OCI-LY1 (cell line): ENCODE results near the gene CADM1.

Experiments
- H2AFZ ChIP-seq: fragments of 200-600 bp; sonication (generic), shearing (Covaris generic); 2 replicates; pipeline ENCODE4 v1.6.0; 2014; ENCODE audit warnings: antibody characterized with exemption, mild to moderate bottlenecking, low read length
- H3F3A ChIP-seq: fragments of 200-600 bp; sonication (generic), shearing (Covaris generic); 2 replicates; pipeline ENCODE4 v1.6.0; 2014; ENCODE audit warnings: mild to moderate bottlenecking, antibody characterized with exemption, low read length, moderate library complexity; ENCODE audit not compliant: insufficient read depth
- H3K27ac ChIP-seq: fragments of 200-600 bp; sonication (generic); 2 replicates; pipeline ENCODE4 v1.5.1; 2014; ENCODE audit warnings: low read length, mixed run types, mild to moderate bottlenecking, low read depth; ENCODE audit not compliant: poor library complexity, severe bottlenecking
- H3K27me3 ChIP-seq: fragments of 200-600 bp; sonication (generic); 2 replicates; pipeline ENCODE4 v1.6.0; 2014; ENCODE audit warnings: antibody characterized with exemption, mild to moderate bottlenecking, low read length, moderate library complexity; ENCODE audit not compliant: insufficient read depth
- H3K36me3 ChIP-seq: fragments of 200-600 bp; sonication (generic); 2 replicates; pipeline ENCODE4 v1.6.1; 2014; ENCODE audit warnings: mild to moderate bottlenecking, antibody characterized with exemption, low read length, moderate library complexity, mixed read lengths; ENCODE audit not compliant: insufficient read depth
- H3K4me1 ChIP-seq: fragments of 200-600 bp; sonication (generic); 2 replicates; pipeline ENCODE4 v1.5.1; 2014; ENCODE audit warnings: mild to moderate bottlenecking, low read length, moderate library complexity; ENCODE audit not compliant: insufficient read depth, severe bottlenecking
- H3K4me2 ChIP-seq: fragments of 200-600 bp; sonication (generic), shearing (Covaris generic); 2 replicates; pipeline ENCODE4 v1.6.1; 2014; ENCODE audit warnings: low read length
- H3K4me3 ChIP-seq: fragments of 200-600 bp; sonication (generic); 2 replicates; pipeline ENCODE4 v1.5.1; 2014; ENCODE audit warnings: low read length, low read depth, mild to moderate bottlenecking, mixed read lengths; ENCODE audit not compliant: poor library complexity, severe bottlenecking
- H3K79me2 ChIP-seq: fragments of 200-600 bp; shearing (Covaris generic); 2 replicates; pipeline ENCODE4 v1.6.1; 2016; ENCODE audit warnings: mixed run types, low read length, mixed read lengths; ENCODE audit not compliant: insufficient read depth
- H3K9ac ChIP-seq: fragments of 200-600 bp; sonication (generic), shearing (Covaris generic); 2 replicates; pipeline ENCODE4 v1.6.1; 2014; ENCODE audit warnings: mild to moderate bottlenecking, low read length, mixed read lengths
- H3K9me2 ChIP-seq: fragments of 200-600 bp; sonication (generic), shearing (Covaris generic); 2 replicates; pipeline ENCODE4 v1.6.1; 2014; ENCODE audit warnings: low read depth, mild to moderate bottlenecking, low read length, mixed read lengths
- H3K9me3 ChIP-seq: fragments of 200-600 bp; shearing (Covaris generic); 2 replicates; pipeline ENCODE4 v1.6.1; 2014; ENCODE audit warnings: low read length, mixed read lengths
- H4K20me1 ChIP-seq: fragments of 200-600 bp; sonication (generic), shearing (Covaris generic); 2 replicates; pipeline ENCODE4 v1.6.0; 2016; ENCODE audit warnings: mild to moderate bottlenecking, low read length; ENCODE audit not compliant: insufficient read depth
- EZH2 ChIP-seq: fragments of 200-600 bp; sonication (generic), shearing (Covaris generic); IDR thresholded peaks from 2 replicates; pipeline ENCODE4 v1.8.0; 2017; ENCODE audit warnings: borderline replicate concordance, mixed run types, mild to moderate bottlenecking, antibody characterized with exemption, low read length, moderate library complexity, mixed read lengths
- TF ChIP-seq, protein P1 (sequence below): fragments of 200-600 bp; sonication (generic), shearing (Covaris generic); IDR thresholded peaks from 2 replicates; pipeline ENCODE4 v1.5.1; 2017; ENCODE audit warnings: mild to moderate bottlenecking, antibody characterized with exemption, low read length, moderate library complexity, mixed read lengths

Gene CADM1

DNA sequence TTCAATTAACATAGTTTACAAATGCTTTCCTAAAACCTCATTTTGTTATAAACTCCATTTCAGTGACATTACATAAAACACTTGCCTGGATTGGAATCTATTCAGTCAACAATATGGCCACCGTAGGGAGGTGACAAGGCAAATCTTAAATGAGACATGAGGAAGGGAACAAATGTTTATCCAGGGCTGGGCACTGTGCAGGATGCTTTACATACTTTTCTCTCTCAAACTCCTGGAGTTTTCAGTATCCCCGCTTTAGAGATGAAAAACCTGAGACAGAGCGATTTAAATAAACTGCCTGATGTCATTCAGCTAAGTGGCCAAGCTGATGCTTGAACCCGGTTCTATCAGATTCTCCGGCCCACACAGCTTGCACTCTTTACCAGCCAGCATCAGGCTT, 259.9 kb downstream of the CADM1 start:
- no peaks in the 10 kb centered on the region for H3K27me3 ChIP-seq
- H3K4me1 ChIP-seq: peaks cover 16% of the 10 kb centered on the region
- H3K36me3 ChIP-seq: no peaks in the 10 kb centered on the region
- H4K20me1 ChIP-seq: no peaks in the 10 kb centered on the region
- no peaks in the 10 kb centered on the region for H3K9me2 ChIP-seq
- no peak overlapping the region for H3K27ac ChIP-seq
- TF ChIP-seq EZH2: no peak
- TF ChIP-seq, protein P1, sequence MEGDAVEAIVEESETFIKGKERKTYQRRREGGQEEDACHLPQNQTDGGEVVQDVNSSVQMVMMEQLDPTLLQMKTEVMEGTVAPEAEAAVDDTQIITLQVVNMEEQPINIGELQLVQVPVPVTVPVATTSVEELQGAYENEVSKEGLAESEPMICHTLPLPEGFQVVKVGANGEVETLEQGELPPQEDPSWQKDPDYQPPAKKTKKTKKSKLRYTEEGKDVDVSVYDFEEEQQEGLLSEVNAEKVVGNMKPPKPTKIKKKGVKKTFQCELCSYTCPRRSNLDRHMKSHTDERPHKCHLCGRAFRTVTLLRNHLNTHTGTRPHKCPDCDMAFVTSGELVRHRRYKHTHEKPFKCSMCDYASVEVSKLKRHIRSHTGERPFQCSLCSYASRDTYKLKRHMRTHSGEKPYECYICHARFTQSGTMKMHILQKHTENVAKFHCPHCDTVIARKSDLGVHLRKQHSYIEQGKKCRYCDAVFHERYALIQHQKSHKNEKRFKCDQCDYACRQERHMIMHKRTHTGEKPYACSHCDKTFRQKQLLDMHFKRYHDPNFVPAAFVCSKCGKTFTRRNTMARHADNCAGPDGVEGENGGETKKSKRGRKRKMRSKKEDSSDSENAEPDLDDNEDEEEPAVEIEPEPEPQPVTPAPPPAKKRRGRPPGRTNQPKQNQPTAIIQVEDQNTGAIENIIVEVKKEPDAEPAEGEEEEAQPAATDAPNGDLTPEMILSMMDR: no peak
- H3K9ac ChIP-seq: no peak overlapping the region
- H3K9me3 ChIP-seq: no peaks in the 10 kb centered on the region
- no peak overlapping the region for H3K4me2 ChIP-seq
- no peaks in the 10 kb centered on the region for H3F3A ChIP-seq
- no peaks in the 10 kb centered on the region for H3K79me2 ChIP-seq
- no peak overlapping the region for H2AFZ ChIP-seq
- H3K4me3 ChIP-seq: no peak overlapping the region

DNA sequence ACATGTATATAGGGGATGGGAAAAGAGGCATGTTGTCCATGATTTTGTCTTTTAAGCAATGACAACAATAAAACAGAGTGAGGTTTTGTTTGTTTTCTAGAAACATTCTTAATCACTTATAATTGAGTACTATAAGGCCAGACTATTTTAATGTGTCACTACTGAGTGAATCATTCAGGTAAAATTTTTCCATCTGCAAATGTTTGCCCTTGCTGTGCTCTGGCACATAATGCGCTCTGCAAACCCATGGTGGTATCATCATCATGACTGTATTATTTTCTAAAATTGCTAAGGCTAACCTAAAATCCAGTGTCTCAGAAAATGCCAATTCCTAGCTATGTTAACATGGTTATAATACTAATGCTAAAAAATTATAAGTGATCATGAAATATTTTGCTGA, 261.2 kb downstream of the CADM1 start:
- H3K9ac ChIP-seq: no peak overlapping the region
- no peaks in the 10 kb centered on the region for H4K20me1 ChIP-seq
- no peaks in the 10 kb centered on the region for H3K79me2 ChIP-seq
- no peaks in the 10 kb centered on the region for H3K9me3 ChIP-seq
- no peaks in the 10 kb centered on the region for H3F3A ChIP-seq
- H3K9me2 ChIP-seq: no peaks in the 10 kb centered on the region
- H3K4me2 ChIP-seq: no peak overlapping the region
- no peak for TF ChIP-seq EZH2
- TF ChIP-seq, protein P1: no peak
- peaks cover 29% of the 10 kb centered on the region for H3K4me1 ChIP-seq
- no peak overlapping the region for H2AFZ ChIP-seq
- H3K27me3 ChIP-seq: no peaks in the 10 kb centered on the region
- H3K36me3 ChIP-seq: no peaks in the 10 kb centered on the region
- H3K27ac ChIP-seq: no peak overlapping the region
- no peak overlapping the region for H3K4me3 ChIP-seq

DNA sequence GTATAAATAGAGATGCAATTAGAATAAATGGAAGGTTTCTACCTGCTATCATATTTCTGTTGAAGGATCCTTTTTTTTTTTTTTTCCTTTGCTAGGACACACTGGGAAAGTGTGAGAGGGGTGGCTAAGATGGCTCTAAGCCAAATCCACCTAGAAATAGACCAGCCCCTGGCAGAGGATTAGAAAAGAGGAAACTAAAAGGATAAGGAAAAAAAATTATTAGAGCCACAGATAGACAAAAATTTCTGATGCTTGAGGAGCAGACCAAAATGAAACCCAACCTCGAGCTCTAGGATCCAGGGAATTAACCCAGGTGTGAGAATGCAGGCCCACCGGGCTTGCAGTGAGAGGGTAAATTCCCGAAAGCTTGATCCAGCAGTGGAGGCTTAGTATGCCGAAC, 262.3 kb downstream of the CADM1 start:
- Histone ChIP-seq H2AFZ (no peak overlapping the region), H3K9me3 (no peaks in the 10 kb centered on the region), H3K27me3 (no peaks in the 10 kb centered on the region), H3K27ac (no peak overlapping the region), H3K9ac (no peak overlapping the region), H3K4me3 (no peak overlapping the region), H3K9me2 (no peaks in the 10 kb centered on the region), H3K4me2 (no peak overlapping the region), H4K20me1 (no peaks in the 10 kb centered on the region), H3K79me2 (no peaks in the 10 kb centered on the region), H3K4me1 (peaks cover 36% of the 10 kb centered on the region), H3K36me3 (no peaks in the 10 kb centered on the region), H3F3A (no peaks in the 10 kb centered on the region)
- no peak for TF ChIP-seq EZH2
- TF ChIP-seq, protein P1: no peak
